H9 (cell line): ENCODE measurements around the gene ANO10. TPM values are rescaled to one million over a fixed set of nuclear protein-coding genes. Genes with fewer than 3 reads are reported as not detected.

Experiments
- DNase-seq: peaks from one replicate; pipeline ENCODE4 v3.0.0-alpha.2; 2017
- H2AFZ ChIP-seq: one replicate; pipeline ENCODE4 v1.6.1; 2013; ENCODE audit warnings: mild to moderate bottlenecking, low read length, control low read depth, moderate library complexity
- H2AK5ac ChIP-seq: 2 replicates; pipeline ENCODE4 v1.6.1; 2013; ENCODE audit warnings: low read length, control low read depth, mixed read lengths; ENCODE audit not compliant: insufficient read length
- H2BK120ac ChIP-seq: one replicate; pipeline ENCODE4 v1.6.1; 2013; ENCODE audit warnings: low read depth, mild to moderate bottlenecking, low read length, control low read depth, inconsistent platforms; ENCODE audit not compliant: poor library complexity, severe bottlenecking
- H2BK12ac ChIP-seq: 2 replicates; pipeline ENCODE4 v1.6.1; 2013; ENCODE audit warnings: low read length, control low read depth, mixed read lengths, low read depth; ENCODE audit not compliant: insufficient read length
- H2BK15ac ChIP-seq: 2 replicates; pipeline ENCODE4 v1.6.1; 2013; ENCODE audit warnings: low read depth, low read length, control low read depth
- H2BK20ac ChIP-seq: one replicate; pipeline ENCODE4 v1.6.1; 2013; ENCODE audit warnings: low read depth, mild to moderate bottlenecking, low read length, control low read depth, inconsistent platforms; ENCODE audit not compliant: poor library complexity, severe bottlenecking
- H2BK5ac ChIP-seq: 2 replicates; pipeline ENCODE4 v1.6.1; 2013; ENCODE audit warnings: low read length, control low read depth, mixed read lengths; ENCODE audit not compliant: insufficient read length
- H3K14ac ChIP-seq: 2 replicates; pipeline ENCODE4 v1.6.1; 2013; ENCODE audit warnings: low read length, control low read depth; ENCODE audit not compliant: insufficient read depth
- H3K18ac ChIP-seq: 2 replicates; pipeline ENCODE4 v1.6.1; 2013; ENCODE audit warnings: low read depth, mild to moderate bottlenecking, mixed read lengths, low read length, control low read depth; ENCODE audit not compliant: insufficient read length
- H3K23ac ChIP-seq: 2 replicates; pipeline ENCODE4 v1.6.1; 2013; ENCODE audit warnings: low read length, control low read depth, mixed read lengths, low read depth; ENCODE audit not compliant: insufficient read length
- H3K23me2 ChIP-seq: 2 replicates; pipeline ENCODE4 v1.6.1; 2013; ENCODE audit warnings: low read depth, mild to moderate bottlenecking, mixed read lengths, low read length, control low read depth; ENCODE audit not compliant: insufficient read length, poor library complexity, severe bottlenecking
- H3K27ac ChIP-seq: 2 replicates; pipeline ENCODE4 v1.5.1; 2013; ENCODE audit warnings: low read length, control low read depth, mixed read lengths, low read depth; ENCODE audit not compliant: insufficient read length
- H3K27me3 ChIP-seq: 2 replicates; pipeline ENCODE4 v1.6.1; 2013; ENCODE audit warnings: low read length, control low read depth, inconsistent platforms; ENCODE audit not compliant: insufficient read depth
- H3K4ac ChIP-seq: 2 replicates; pipeline ENCODE4 v1.6.1; 2013; ENCODE audit warnings: low read depth, mild to moderate bottlenecking, control low read depth, inconsistent platforms, low read length, moderate library complexity
- H3K4me1 ChIP-seq: 2 replicates; pipeline ENCODE4 v1.6.1; 2013; ENCODE audit warnings: low read length, control low read depth, inconsistent platforms; ENCODE audit not compliant: insufficient read depth
- H3K4me2 ChIP-seq: 2 replicates; pipeline ENCODE4 v1.6.1; 2013; ENCODE audit warnings: low read length, control low read depth, mixed read lengths; ENCODE audit not compliant: insufficient read length, insufficient read depth
- H3K56ac ChIP-seq: 2 replicates; pipeline ENCODE4 v1.6.1; 2013; ENCODE audit warnings: low read depth, mild to moderate bottlenecking, mixed read lengths, low read length, control low read depth; ENCODE audit not compliant: insufficient read length
- H3K79me1 ChIP-seq: 2 replicates; pipeline ENCODE4 v1.6.1; 2013; ENCODE audit warnings: low read depth, mild to moderate bottlenecking, moderate library complexity, low read length, control low read depth, inconsistent platforms; ENCODE audit not compliant: insufficient read depth, poor library complexity, severe bottlenecking
- H3K79me2 ChIP-seq: 2 replicates; pipeline ENCODE4 v1.6.1; 2013; ENCODE audit warnings: low read length, control low read depth, inconsistent platforms; ENCODE audit not compliant: insufficient read depth
- H3K9ac ChIP-seq: 2 replicates; pipeline ENCODE4 v1.6.1; 2013; ENCODE audit warnings: low read length, control low read depth, mixed read lengths; ENCODE audit not compliant: insufficient read length; ENCODE audit errors: extremely low read depth
- H3K9me3 ChIP-seq: one replicate; pipeline ENCODE4 v1.6.1; 2013; ENCODE audit warnings: low read depth, low read length, inconsistent platforms; ENCODE audit not compliant: control insufficient read depth
- H3T11ph ChIP-seq: one replicate; pipeline ENCODE4 v1.6.1; 2013; ENCODE audit warnings: mild to moderate bottlenecking, low read length, control low read depth, inconsistent platforms
- H4K20me1 ChIP-seq: one replicate; pipeline ENCODE4 v1.6.1; 2013; ENCODE audit not compliant: control insufficient read depth, insufficient read length, insufficient read depth
- H4K5ac ChIP-seq: 2 replicates; pipeline ENCODE4 v1.6.1; 2013; ENCODE audit warnings: low read depth, mild to moderate bottlenecking, mixed read lengths, low read length, control low read depth; ENCODE audit not compliant: insufficient read length
- H4K8ac ChIP-seq: replicated peaks from 2 replicates; pipeline ENCODE4 v1.6.1; 2013; ENCODE audit warnings: low read length, control low read depth, mixed read lengths, low read depth; ENCODE audit not compliant: insufficient read length
- H4K91ac ChIP-seq: 2 replicates; pipeline ENCODE4 v1.6.1; 2013; ENCODE audit warnings: low read depth, mild to moderate bottlenecking, moderate library complexity, mixed read lengths, low read length, control low read depth; ENCODE audit not compliant: insufficient read length
- H3K27ac Mint-ChIP-seq, 3 experiments: 2 replicates in 2 of 3; 3 replicates in 1 of 3; pipeline ENCODE4 v1.8.0; 2020 to 2021; ENCODE audit warnings: mixed read lengths in 3 of 3, mild to moderate bottlenecking in 1 of 3, moderate library complexity in 1 of 3
- H3K27me3 Mint-ChIP-seq: 2 replicates; pipeline ENCODE4 v1.8.0; 2021; ENCODE audit warnings: low read depth, mild to moderate bottlenecking, moderate library complexity, mixed read lengths
- H3K36me3 Mint-ChIP-seq, 3 experiments: 2 replicates in 2 of 3; 3 replicates in 1 of 3; pipeline ENCODE4 v1.8.0; 2020 to 2021; ENCODE audit warnings: low read depth in 3 of 3, mixed read lengths in 3 of 3; ENCODE audit not compliant: insufficient read depth in 1 of 3
- H3K4me1 Mint-ChIP-seq, 2 experiments: 2 replicates each; pipeline ENCODE4 v1.8.0; 2020; ENCODE audit warnings: mixed read lengths in 2 of 2
- H3K4me3 Mint-ChIP-seq, 2 experiments: 2 replicates in 1 of 2; 3 replicates in 1 of 2; pipeline ENCODE4 v1.8.0; 2020 to 2021; ENCODE audit warnings: mild to moderate bottlenecking in 2 of 2, mixed read lengths in 2 of 2, moderate library complexity in 1 of 2
- H3K9me3 Mint-ChIP-seq, 2 experiments: 2 replicates in 1 of 2; 3 replicates in 1 of 2; pipeline ENCODE4 v1.8.0; 2020; ENCODE audit warnings: mild to moderate bottlenecking in 2 of 2, mixed read lengths in 2 of 2, moderate library complexity in 1 of 2
- WGBS: extraction: QIAGEN DNeasy Blood & Tissue Kit; methylation state at CpG from one replicate; pipeline ENCODE4 v1.1.7; 2013; ENCODE audit warnings: missing lambda C conversion rate, low lambda C conversion rate, mixed read lengths; ENCODE audit not compliant: insufficient read length; ENCODE audit errors: extremely low coverage; 5-methylcytosine and 5-hydroxymethylcytosine counted together
- total RNA-seq: library from RNA; stranded (reverse); gene quantifications from 2 replicates; pipeline ENCODE4 v1.2.1, GENCODE V29; 2021
- TF ChIP-seq, protein P1 (sequence below): fragments of 200-600 bp; sonication (generic); conservative IDR thresholded peaks from 3 replicates; pipeline ENCODE4 v1.8.0; 2021; ENCODE audit warnings: antibody characterized with exemption, mild to moderate bottlenecking

The ANO10 gene
- total RNA-seq, 1 experiment from 2014 or later = 38.7 TPM

DNA sequence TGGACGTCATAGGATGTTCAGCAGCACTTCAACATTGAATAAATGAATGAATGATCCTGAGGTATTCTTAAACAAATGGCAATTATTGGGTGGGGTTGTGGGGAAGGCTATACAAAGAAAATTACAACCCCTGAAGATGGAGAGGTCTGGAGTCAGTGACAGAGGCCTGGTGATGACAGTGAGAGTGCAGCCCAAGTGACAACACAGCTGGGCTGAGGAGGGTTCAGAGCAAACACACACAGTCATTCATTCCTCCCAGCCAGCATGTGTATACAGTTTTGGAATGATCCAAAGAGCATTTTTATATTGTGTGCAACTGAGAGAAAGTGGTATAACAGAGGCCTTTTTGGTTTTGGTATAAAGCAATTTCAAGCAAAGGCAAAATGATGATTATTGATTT, 148.1 kb downstream of the ANO10 start:
- Mint-ChIP-seq H3K9me3 (no peaks in the 10 kb centered on the region), H3K4me3 (no peak overlapping the region), H3K27ac (no peak overlapping the region), H3K4me1 (peaks cover 17 to 19% of the 10 kb centered on the region in 2 experiments), H3K36me3 (no peaks in the 10 kb centered on the region; a peak in 1 of 7 replicates), H3K27me3 (peaks cover 20% of the 10 kb centered on the region)
- Histone ChIP-seq H3K56ac (no peak overlapping the region), H3K79me2 (no peaks in the 10 kb centered on the region), H4K5ac (no peak overlapping the region), H3K9me3 (no peaks in the 10 kb centered on the region), H2BK20ac (no peak overlapping the region), H4K20me1 (no peaks in the 10 kb centered on the region), H3T11ph (no peak overlapping the region), H3K4me2 (no peak overlapping the region), H3K18ac (no peak overlapping the region), H2BK15ac (no peak overlapping the region), H2BK5ac (no peak overlapping the region), H4K8ac (no peak overlapping the region), H3K9ac (no peak overlapping the region), H3K23ac (no peak overlapping the region), H2BK120ac (no peak overlapping the region), H3K27ac (no peak overlapping the region), H4K91ac (no peak overlapping the region), H3K4me1 (no peaks in the 10 kb centered on the region; the same call in 1 of the 2 replicates), H3K4ac (no peak overlapping the region), H3K23me2 (no peaks in the 10 kb centered on the region), H2AFZ (no peak overlapping the region), H2AK5ac (no peak overlapping the region), H3K27me3 (no peaks in the 10 kb centered on the region; the same call in 1 of the 2 replicates), H3K79me1 (no peaks in the 10 kb centered on the region), H3K14ac (no peak overlapping the region), H2BK12ac (no peak overlapping the region)
- DNase-seq = no peak
- no CpG with 5 or more reads among the region's 1 CpG for WGBS
- TF ChIP-seq, protein P1, sequence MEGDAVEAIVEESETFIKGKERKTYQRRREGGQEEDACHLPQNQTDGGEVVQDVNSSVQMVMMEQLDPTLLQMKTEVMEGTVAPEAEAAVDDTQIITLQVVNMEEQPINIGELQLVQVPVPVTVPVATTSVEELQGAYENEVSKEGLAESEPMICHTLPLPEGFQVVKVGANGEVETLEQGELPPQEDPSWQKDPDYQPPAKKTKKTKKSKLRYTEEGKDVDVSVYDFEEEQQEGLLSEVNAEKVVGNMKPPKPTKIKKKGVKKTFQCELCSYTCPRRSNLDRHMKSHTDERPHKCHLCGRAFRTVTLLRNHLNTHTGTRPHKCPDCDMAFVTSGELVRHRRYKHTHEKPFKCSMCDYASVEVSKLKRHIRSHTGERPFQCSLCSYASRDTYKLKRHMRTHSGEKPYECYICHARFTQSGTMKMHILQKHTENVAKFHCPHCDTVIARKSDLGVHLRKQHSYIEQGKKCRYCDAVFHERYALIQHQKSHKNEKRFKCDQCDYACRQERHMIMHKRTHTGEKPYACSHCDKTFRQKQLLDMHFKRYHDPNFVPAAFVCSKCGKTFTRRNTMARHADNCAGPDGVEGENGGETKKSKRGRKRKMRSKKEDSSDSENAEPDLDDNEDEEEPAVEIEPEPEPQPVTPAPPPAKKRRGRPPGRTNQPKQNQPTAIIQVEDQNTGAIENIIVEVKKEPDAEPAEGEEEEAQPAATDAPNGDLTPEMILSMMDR = no peak
